Small intestine (tissue), 7 donors: Measurements from ENCODE around the gene REXO4. TPM values are rescaled to one million over a fixed set of nuclear protein-coding genes. Genes with fewer than 3 reads are reported as not detected.
A peak's percentile ranks its signal among the peaks of the same experiment; 100 is the strongest.

Source experiments
- DNase-seq, 2 donors: peaks; one replicate each; pipeline versions ENCODE4 v3.0.0 to v3.0.0-alpha.2; 2013
- FAIRE-seq: peaks from 2 replicates; lab custom pipeline; 2012; peaks lifted over from hg19 to GRCh38; lab: Jason Lieb, UNC
- H3K27ac ChIP-seq, 3 donors: one replicate each; pipeline ENCODE4 v1.5.1; 2013; ENCODE audit warnings: low read length in 2 of 3, mild to moderate bottlenecking in 2 of 3, control low read depth in 1 of 3, inconsistent platforms in 1 of 3, low read depth in 1 of 3, moderate library complexity in 1 of 3
- H3K27me3 ChIP-seq, 3 donors: one replicate each; pipeline ENCODE4 v1.6.1; 2013; ENCODE audit warnings: low read length in 3 of 3, inconsistent platforms in 1 of 3; ENCODE audit not compliant: control insufficient read depth in 3 of 3, insufficient read depth in 3 of 3
- H3K36me3 ChIP-seq, 3 donors: one replicate each; pipeline ENCODE4 v1.6.1; 2013; ENCODE audit warnings: low read length in 3 of 3, inconsistent platforms in 1 of 3, low read depth in 1 of 3, mild to moderate bottlenecking in 1 of 3, moderate library complexity in 1 of 3; ENCODE audit not compliant: control insufficient read depth in 3 of 3, insufficient read depth in 2 of 3
- H3K4me1 ChIP-seq, 3 donors: one replicate each; pipeline ENCODE4 v1.6.1; 2013; ENCODE audit warnings: low read length in 2 of 3, inconsistent platforms in 1 of 3, low read depth in 1 of 3, mild to moderate bottlenecking in 1 of 3, moderate library complexity in 1 of 3; ENCODE audit not compliant: control insufficient read depth in 3 of 3, insufficient read depth in 2 of 3
- H3K4me3 ChIP-seq, 3 donors: one replicate each; pipeline ENCODE4 v1.5.1; 2013; ENCODE audit warnings: low read length in 3 of 3, control low read depth in 1 of 3, inconsistent platforms in 1 of 3, low read depth in 1 of 3, mild to moderate bottlenecking in 1 of 3, moderate library complexity in 1 of 3
- H3K9me3 ChIP-seq, 2 donors: one replicate each; pipeline ENCODE4 v1.6.1; 2013; ENCODE audit warnings: low read depth in 1 of 2, low read length in 1 of 2; ENCODE audit not compliant: control insufficient read depth in 2 of 2, insufficient read depth in 1 of 2
- WGBS, 3 donors: extraction: QIAGEN DNeasy Blood & Tissue Kit; methylation state at CpG; one replicate each; pipeline ENCODE4 v1.1.7; 2013; 5-methylcytosine and 5-hydroxymethylcytosine counted together
- polyA plus RNA-seq, 4 donors: library from polyadenylated mRNA; stranded (reverse) in 3 of 4; unstranded in 1 of 4; fragments of 200-250 nt in 3 of 4; fragments of 120-200 nt in 1 of 4; gene quantifications; one replicate each; pipeline versions ENCODE4 v1.2.1 to v1.2.3, GENCODE V29; 2013
- donor health status: healthy with polysubstance abuse.
- donor health status: control.
- donor health status: control.
- donor health status: Bipolar disorder and iron deficiency.
- donor health status: healthy.

REXO4 gene
- polyA plus RNA-seq, 4 donors = 18.9 to 25.7 (median 21.5) TPM

DNA sequence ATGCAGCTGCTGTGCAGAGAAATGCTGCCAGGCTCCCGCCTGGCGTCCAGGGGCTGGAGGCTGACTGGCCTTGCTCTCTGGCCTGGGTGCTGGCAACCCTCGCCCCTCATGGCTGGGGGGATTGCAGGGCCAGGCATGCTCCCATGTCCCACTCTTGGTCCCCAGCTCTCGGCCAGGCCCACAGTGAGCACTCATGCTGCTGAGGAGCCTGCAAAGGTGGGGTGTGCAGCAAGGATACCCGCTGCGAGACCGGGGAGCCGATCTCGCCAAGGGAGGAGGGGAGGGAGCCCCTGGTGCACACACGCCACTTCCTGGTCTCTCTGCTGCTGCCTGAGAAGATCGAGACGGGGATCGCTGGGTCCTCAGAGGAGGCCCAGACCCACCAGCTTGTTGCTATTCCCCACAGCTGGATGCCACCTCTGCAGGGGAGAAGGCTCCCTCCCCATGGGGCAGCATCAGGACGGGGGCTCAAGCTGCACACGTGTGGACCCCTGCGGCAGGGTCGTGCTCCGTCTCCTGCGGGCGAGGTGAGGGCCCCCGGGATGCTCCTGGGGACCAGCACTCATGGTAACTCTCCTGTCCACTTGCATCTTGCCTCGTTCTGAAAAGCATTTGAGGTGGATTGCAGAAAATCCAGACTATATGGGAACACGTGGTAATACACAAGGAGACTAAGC, 27.6 kb upstream of the REXO4 start:
- Histone ChIP-seq H3K4me3 (no peak overlapping the region), H3K27me3 (no peaks in the 10 kb centered on the region), H3K36me3 (peaks cover 0 to 7% (median 0%) of the 10 kb centered on the region in 3 donors), H3K9me3 (no peaks in the 10 kb centered on the region), H3K4me1 (no peaks in the 10 kb centered on the region), H3K27ac (no peak overlapping the region)
- 82 to 89% (median 85%) methylated on average over 22 to 23 of the region's 23 CpGs for WGBS, 3 donors
- FAIRE-seq (no peak), DNase-seq (no peak)

- Histone ChIP-seq H3K36me3 (peaks cover 0 to 14% (median 0%) of the 10 kb centered on the region in 3 donors), H3K27ac (no peak overlapping the region), H3K4me3 (no peak overlapping the region), H3K27me3 (no peaks in the 10 kb centered on the region), H3K4me1 (no peaks in the 10 kb centered on the region), H3K9me3 (no peaks in the 10 kb centered on the region)
- WGBS, 3 donors = 32 to 69% (median 46%) methylated on average over 8 of the region's 8 CpGs
- FAIRE-seq (no peak), DNase-seq (peak in 1 of 2 donors; percentile 32)
Measured at GRCh38 chr9:133443982-133444381, 26.2 kb upstream of the REXO4 start.

- H3K27ac ChIP-seq = no peak overlapping the region
- no peaks in the 10 kb centered on the region for H3K4me1 ChIP-seq
- FAIRE-seq = no peak
- no peaks in the 10 kb centered on the region for H3K27me3 ChIP-seq
- H3K4me3 ChIP-seq = no peak overlapping the region
- DNase-seq = no peak
- H3K36me3 ChIP-seq = peaks cover 0 to 14% (median 0%) of the 10 kb centered on the region in 3 donors
- H3K9me3 ChIP-seq = no peaks in the 10 kb centered on the region
- 92 to 94% (median 92%) methylated on average over 10 to 15 of the region's 15 CpGs for WGBS, 3 donors
Measured at GRCh38 chr9:133443248-133443647, 25.4 kb upstream of the REXO4 start.

DNA sequence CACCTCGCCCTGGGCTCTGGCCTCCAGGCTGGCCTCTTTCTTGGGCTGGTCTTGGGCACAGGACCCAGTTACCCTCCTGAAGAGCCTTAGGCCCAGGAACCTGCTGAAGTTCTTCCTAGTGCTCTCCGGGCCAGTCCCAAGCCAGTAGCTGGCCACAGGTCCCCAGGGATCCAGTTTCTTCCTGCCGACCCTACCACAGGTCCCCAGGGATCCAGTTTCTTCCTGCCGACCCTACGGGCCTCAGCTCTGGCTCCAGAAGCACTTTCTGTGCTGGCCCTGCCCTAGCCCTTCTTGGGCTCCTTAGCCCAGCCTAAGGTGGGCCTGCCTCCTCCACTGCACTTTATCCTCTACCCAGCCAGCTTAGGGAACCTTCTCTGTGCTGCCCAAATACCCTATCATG, 23.8 kb upstream of the REXO4 start:
- Histone ChIP-seq H3K36me3 (peaks cover 0 to 14% (median 0%) of the 10 kb centered on the region in 3 donors), H3K27ac (no peak overlapping the region), H3K9me3 (no peaks in the 10 kb centered on the region), H3K4me3 (no peak overlapping the region), H3K27me3 (no peaks in the 10 kb centered on the region), H3K4me1 (no peaks in the 10 kb centered on the region)
- no peak for DNase-seq
- FAIRE-seq = no peak
- WGBS, 3 donors = 70 to 84% (median 82%) methylated on average over 5 of the region's 5 CpGs

- Histone ChIP-seq H3K4me1 (no peaks in the 10 kb centered on the region), H3K4me3 (no peak overlapping the region), H3K27me3 (no peaks in the 10 kb centered on the region), H3K36me3 (peaks cover 0 to 14% (median 0%) of the 10 kb centered on the region in 3 donors), H3K9me3 (no peaks in the 10 kb centered on the region), H3K27ac (no peak overlapping the region)
- 91 to 96% (median 93%) methylated on average over 12 of the region's 12 CpGs for WGBS, 3 donors
- DNase-seq = no peak
- FAIRE-seq = no peak
Measured at GRCh38 chr9:133440874-133441273, 23.1 kb upstream of the REXO4 start.

DNA sequence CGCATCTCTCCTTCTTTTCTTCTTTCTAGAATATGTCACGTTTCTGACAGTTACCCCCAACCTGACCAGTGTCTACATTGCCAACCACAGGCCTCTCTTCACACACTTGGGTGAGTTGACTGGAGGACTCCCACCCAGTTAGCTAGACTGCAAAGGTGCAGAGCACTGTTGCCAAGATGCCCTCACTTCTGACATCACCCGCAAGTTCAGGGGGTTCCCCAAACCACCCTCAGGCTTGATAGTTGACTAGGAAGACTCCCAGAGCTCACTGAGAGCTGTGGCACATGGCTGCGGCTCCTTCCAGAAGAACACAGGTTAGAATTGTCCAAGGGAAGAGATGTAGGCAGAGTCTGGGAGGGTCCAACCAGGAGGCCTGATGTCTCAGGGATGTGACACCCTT, 21.5 kb upstream of the REXO4 start:
- H3K36me3 ChIP-seq = peaks cover 0 to 14% (median 0%) of the 10 kb centered on the region in 3 donors
- H3K4me3 ChIP-seq = no peak overlapping the region
- no peaks in the 10 kb centered on the region for H3K9me3 ChIP-seq
- no peaks in the 10 kb centered on the region for H3K27me3 ChIP-seq
- 64 to 84% (median 75%) methylated on average over 4 of the region's 4 CpGs for WGBS, 3 donors
- DNase-seq (no peak), FAIRE-seq (no peak)
- no peak overlapping the region for H3K27ac ChIP-seq
- H3K4me1 ChIP-seq = no peaks in the 10 kb centered on the region

- Histone ChIP-seq H3K36me3 (peaks cover 0 to 14% (median 0%) of the 10 kb centered on the region in 3 donors), H3K4me3 (no peak overlapping the region), H3K9me3 (no peaks in the 10 kb centered on the region), H3K27ac (no peak overlapping the region), H3K27me3 (no peaks in the 10 kb centered on the region), H3K4me1 (no peaks in the 10 kb centered on the region)
- DNase-seq = peak in 1 of 2 donors; percentile 28
- FAIRE-seq = no peak
- 85 to 91% (median 86%) methylated on average over 20 of the region's 20 CpGs for WGBS, 3 donors
Measured at GRCh38 chr9:133437753-133438531, 20.1 kb upstream of the REXO4 start.

- Histone ChIP-seq H3K9me3 (no peaks in the 10 kb centered on the region), H3K27me3 (no peaks in the 10 kb centered on the region), H3K4me3 (no peak overlapping the region), H3K27ac (no peak overlapping the region), H3K4me1 (no peaks in the 10 kb centered on the region), H3K36me3 (peaks cover 0 to 8% (median 0%) of the 10 kb centered on the region in 3 donors)
- no peak for FAIRE-seq
- DNase-seq = no peak
- WGBS, 3 donors = 78 to 81% (median 79%) methylated on average over 9 to 16 of the region's 16 CpGs
Measured at GRCh38 chr9:133436681-133437080, 18.9 kb upstream of the REXO4 start.
